Central memory CD8-positive, alpha-beta T cell (primary cell): ENCODE measurements around the gene GABBR2.

Source experiments
- ATAC-seq: fragments of 150-1000 bp; cut with Tn5 transposase; replicated peaks from 2 replicates; pipeline ENCODE4 v1.10.0; 2022; ENCODE audit warnings: mild to moderate bottlenecking, moderate FRiP score, moderate number of reproducible peaks; ENCODE audit not compliant: poor library complexity, severe bottlenecking; ENCODE audit errors: extremely low read depth
- DNase-seq, 2 donors: peaks; one replicate each; pipeline ENCODE4 v3.0.0; 2021; ENCODE audit warnings: low spot score in 2 of 2
- H3K27ac Mint-ChIP-seq: one replicate; pipeline ENCODE4 v1.8.0; 2022; ENCODE audit warnings: low read depth, mild to moderate bottlenecking, moderate library complexity, mixed read lengths
- H3K27me3 Mint-ChIP-seq: one replicate; pipeline ENCODE4 v1.8.0; 2022; ENCODE audit warnings: mixed read lengths
- H3K36me3 Mint-ChIP-seq: one replicate; pipeline ENCODE4 v1.8.0; 2022; ENCODE audit warnings: mild to moderate bottlenecking, moderate library complexity, mixed read lengths; ENCODE audit not compliant: insufficient read depth
- H3K4me1 Mint-ChIP-seq: one replicate; pipeline ENCODE4 v1.8.0; 2022; ENCODE audit warnings: mixed read lengths
- H3K4me3 Mint-ChIP-seq: one replicate; pipeline ENCODE4 v1.8.0; 2022; ENCODE audit warnings: mild to moderate bottlenecking, moderate library complexity, mixed read lengths
- H3K9me3 Mint-ChIP-seq: one replicate; pipeline ENCODE4 v1.8.0; 2022; ENCODE audit warnings: mixed read lengths

Gene GABBR2

DNA sequence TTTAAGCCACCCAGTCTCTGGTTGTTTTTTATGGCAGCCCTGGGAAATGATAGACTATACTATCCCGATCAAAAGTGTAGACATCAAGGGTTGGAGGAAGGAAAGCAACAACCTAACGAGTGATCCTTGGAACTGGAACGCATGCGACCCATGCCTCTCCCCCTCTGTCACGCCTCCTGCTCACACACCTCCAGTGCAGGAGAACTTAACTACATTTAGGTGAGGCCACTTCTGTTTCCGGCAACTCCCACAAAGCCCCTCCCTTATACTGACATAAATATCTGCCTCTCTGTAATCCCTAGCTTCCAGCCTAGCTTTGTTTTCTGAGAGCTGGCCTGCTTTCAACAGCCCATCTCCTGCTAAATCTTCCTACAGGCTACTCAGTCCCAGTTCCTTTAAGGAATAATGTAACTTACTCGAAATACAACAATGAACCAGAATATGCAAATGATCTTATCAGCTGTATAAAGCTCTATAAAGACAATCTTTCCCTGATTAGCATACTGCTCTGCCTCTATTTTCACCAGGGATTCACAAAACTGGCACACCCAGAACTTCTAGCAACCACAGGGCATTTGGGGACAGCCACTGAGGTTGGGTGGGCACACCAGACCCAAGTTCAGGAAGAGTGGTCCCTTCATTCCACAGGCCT is 73.9 kb downstream of the GABBR2 start:
- no peaks in the 10 kb centered on the region for H3K4me1 Mint-ChIP-seq
- no peak for DNase-seq
- H3K27ac Mint-ChIP-seq = no peak overlapping the region
- no peaks in the 10 kb centered on the region for H3K9me3 Mint-ChIP-seq
- H3K27me3 Mint-ChIP-seq = peaks cover 20% of the 10 kb centered on the region
- no peak overlapping the region for H3K4me3 Mint-ChIP-seq
- peaks cover 2% of the 10 kb centered on the region for H3K36me3 Mint-ChIP-seq
- no peak for ATAC-seq

DNA sequence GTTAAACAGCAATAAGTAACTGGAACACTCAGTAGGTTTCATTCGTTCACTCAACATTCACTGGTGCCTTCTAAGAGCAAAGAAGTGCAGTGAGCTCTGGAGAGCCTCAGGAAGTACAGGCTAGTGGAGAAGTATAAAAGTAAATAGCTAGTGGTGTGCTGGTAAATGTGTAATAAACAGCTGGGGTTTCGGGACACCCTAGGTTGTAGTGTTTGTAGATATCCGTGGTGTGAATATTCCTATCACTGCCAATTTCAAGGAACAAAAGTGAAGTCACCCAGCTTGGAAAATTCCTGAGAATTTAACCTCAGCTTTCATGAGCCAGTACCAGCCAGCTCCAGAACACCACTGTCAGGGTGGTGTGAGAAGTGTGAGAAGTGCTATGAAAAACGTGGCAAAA is 75.9 kb downstream of the GABBR2 start:
- no peak overlapping the region for H3K27ac Mint-ChIP-seq
- ATAC-seq (no peak), DNase-seq (no peak)
- no peaks in the 10 kb centered on the region for H3K9me3 Mint-ChIP-seq
- peaks cover 35% of the 10 kb centered on the region for H3K27me3 Mint-ChIP-seq
- H3K4me3 Mint-ChIP-seq = no peak overlapping the region
- no peaks in the 10 kb centered on the region for H3K4me1 Mint-ChIP-seq
- peaks cover 2% of the 10 kb centered on the region for H3K36me3 Mint-ChIP-seq

DNA sequence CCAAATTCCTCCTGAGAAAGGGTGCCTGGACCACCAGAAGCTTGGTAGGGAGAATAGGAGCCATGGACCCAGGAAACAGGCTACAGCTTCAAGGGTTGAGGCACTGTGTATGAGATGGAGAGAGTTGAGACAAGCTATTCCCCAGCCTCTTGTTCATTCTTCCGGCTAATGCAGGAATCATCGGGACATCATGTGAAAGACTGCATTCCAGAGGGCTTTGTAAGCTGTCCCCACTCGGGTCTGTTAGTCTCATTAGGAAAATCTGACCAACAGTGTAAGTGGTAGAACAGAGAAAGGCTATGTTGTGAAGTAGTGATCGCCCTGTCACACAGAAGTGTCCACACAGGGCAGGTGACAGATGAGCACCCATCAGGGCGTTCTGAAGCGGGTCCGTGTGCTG is 81.4 kb downstream of the GABBR2 start:
- no peak for DNase-seq

DNA sequence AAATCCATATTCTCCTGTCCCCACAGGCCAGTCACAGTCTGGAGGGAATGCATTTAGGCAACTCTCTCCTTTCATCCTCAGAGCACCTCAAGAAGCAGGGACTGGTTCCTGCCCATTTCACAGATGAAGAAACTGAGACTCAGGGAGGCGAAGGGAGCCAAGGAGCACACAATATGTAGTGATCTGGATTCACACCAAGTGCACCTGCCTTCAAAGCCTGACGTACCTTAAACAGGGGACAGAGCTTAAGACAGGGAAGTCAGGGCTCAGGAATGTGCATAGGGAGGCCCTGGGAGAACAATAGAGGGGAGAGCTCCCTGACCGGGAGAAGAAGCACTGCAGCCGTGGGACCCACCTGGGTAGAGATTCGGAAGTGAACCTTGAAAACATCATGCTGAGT is 83.0 kb downstream of the GABBR2 start:
- DNase-seq (no peak), ATAC-seq (no peak)
- no peak overlapping the region for H3K27ac Mint-ChIP-seq
- H3K4me1 Mint-ChIP-seq = no peaks in the 10 kb centered on the region
- H3K27me3 Mint-ChIP-seq = peaks cover 78% of the 10 kb centered on the region
- H3K36me3 Mint-ChIP-seq = no peaks in the 10 kb centered on the region
- no peak overlapping the region for H3K4me3 Mint-ChIP-seq
- H3K9me3 Mint-ChIP-seq = no peaks in the 10 kb centered on the region

More for the DNA sequence above, 81.4 kb downstream of the GABBR2 start:
- Mint-ChIP-seq H3K27me3 (peaks cover 72% of the 10 kb centered on the region), H3K36me3 (no peaks in the 10 kb centered on the region), H3K27ac (no peak overlapping the region), H3K4me3 (no peak overlapping the region), H3K4me1 (no peaks in the 10 kb centered on the region), H3K9me3 (no peaks in the 10 kb centered on the region)
- ATAC-seq = no peak

DNA sequence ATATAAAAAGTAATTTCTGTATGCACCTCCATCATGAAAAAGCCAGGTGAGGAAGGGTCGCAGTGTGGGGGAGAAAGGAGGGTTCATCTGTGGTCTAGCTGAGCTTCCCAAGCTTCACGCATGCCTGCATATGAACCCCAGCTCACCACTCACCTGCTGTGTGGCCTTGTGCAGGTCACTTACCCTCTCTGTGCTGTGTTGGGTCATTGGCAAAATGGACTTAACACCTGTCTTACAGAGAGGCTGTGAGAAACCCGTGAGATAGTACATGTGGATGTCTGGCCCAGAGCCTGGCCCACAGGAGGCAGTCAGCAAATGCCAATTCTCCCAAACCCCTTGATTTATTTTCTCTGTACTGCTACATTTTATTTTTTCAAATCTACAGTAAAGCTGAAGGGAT is 88.9 kb downstream of the GABBR2 start:
- no peaks in the 10 kb centered on the region for H3K9me3 Mint-ChIP-seq
- no peak for DNase-seq
- no peak overlapping the region for H3K4me3 Mint-ChIP-seq
- H3K27me3 Mint-ChIP-seq = peaks cover 52% of the 10 kb centered on the region
- ATAC-seq = no peak
- H3K27ac Mint-ChIP-seq = no peak overlapping the region
- H3K36me3 Mint-ChIP-seq = no peaks in the 10 kb centered on the region
- H3K4me1 Mint-ChIP-seq = no peaks in the 10 kb centered on the region

DNA sequence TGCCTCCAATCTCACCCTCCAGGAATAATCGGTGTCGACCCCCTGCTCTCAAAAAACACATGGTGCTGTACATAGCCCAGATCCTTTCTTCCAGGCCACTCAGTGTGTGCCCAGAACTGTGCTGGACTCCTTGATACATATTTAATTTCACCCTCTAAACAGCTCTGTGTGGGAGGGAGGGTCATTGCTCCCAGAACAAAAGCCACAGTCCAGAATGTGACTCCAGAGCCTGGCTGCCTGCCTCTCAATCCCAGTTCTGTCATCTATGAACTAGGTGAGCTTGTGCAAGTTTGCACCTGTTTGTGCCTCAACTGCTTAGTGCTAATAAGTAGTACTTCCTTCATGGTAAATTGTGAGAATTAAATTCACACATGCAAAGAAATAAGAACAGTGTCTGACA is 93.1 kb downstream of the GABBR2 start:
- Mint-ChIP-seq H3K4me3 (no peak overlapping the region), H3K27ac (no peak overlapping the region), H3K36me3 (no peaks in the 10 kb centered on the region), H3K4me1 (no peaks in the 10 kb centered on the region), H3K27me3 (peaks cover 28% of the 10 kb centered on the region), H3K9me3 (no peaks in the 10 kb centered on the region)
- no peak for DNase-seq
- no peak for ATAC-seq

DNA sequence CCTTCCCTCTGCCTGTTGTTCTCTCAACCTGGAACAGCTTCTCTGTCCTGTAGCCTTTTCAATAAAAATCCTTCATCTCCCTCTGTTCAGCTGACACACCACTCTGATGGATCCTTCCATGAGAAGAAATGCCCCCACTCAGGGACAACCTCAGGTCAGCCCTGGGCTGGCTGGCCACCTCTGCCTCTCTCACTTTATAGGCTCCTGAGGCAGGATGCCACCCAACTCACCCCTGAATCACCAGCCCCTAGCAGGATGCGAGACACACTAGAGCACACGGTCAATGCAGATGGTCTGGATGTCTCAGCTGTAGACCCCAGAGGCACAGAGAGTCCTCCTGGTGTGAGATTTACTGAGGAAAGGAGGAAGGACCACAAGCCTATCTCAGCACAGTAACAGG is 93.8 kb downstream of the GABBR2 start:
- no peak for ATAC-seq
- H3K27ac Mint-ChIP-seq = no peak overlapping the region
- H3K27me3 Mint-ChIP-seq = peaks cover 28% of the 10 kb centered on the region
- H3K4me3 Mint-ChIP-seq = no peak overlapping the region
- no peaks in the 10 kb centered on the region for H3K9me3 Mint-ChIP-seq
- no peaks in the 10 kb centered on the region for H3K4me1 Mint-ChIP-seq
- no peaks in the 10 kb centered on the region for H3K36me3 Mint-ChIP-seq
- DNase-seq = no peak

DNA sequence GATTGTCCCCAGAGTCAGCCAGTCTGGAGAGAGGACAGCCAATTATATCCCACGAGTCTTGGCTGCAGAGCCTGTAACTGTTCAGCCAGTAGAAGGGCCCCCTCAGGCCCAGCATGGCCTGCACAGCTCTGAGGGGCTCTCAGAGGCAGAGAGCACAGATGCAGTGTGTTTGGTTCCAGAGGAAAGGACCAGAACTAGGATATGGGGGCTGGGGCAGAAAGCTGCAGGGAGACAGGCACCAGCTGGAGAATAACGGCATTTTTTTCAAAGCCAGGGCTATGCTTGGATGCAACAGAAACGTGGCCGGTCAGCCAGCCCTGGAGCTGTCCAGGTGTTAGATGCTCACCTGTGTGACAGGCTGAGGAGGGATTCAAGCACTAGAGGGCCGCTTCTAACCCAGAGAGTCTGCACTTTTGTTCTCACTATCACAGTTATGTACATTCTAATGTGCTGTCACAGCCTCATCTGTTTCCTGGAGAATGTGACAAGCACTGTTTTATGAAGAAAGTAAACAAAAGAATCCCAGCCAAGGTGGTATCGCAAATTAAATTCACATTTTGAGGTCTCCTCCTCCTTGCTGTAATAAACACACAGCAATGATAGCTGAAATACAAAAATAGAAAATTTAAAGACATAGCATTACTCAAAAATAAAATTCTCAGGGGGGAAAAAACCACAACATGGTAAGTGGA is 96.5 kb downstream of the GABBR2 start:
- no peak for ATAC-seq
- H3K27me3 Mint-ChIP-seq = peaks cover 34% of the 10 kb centered on the region
- no peak overlapping the region for H3K4me3 Mint-ChIP-seq
- H3K9me3 Mint-ChIP-seq = no peaks in the 10 kb centered on the region
- DNase-seq = no peak
- H3K36me3 Mint-ChIP-seq = no peaks in the 10 kb centered on the region
- H3K4me1 Mint-ChIP-seq = no peaks in the 10 kb centered on the region
- no peak overlapping the region for H3K27ac Mint-ChIP-seq

DNA sequence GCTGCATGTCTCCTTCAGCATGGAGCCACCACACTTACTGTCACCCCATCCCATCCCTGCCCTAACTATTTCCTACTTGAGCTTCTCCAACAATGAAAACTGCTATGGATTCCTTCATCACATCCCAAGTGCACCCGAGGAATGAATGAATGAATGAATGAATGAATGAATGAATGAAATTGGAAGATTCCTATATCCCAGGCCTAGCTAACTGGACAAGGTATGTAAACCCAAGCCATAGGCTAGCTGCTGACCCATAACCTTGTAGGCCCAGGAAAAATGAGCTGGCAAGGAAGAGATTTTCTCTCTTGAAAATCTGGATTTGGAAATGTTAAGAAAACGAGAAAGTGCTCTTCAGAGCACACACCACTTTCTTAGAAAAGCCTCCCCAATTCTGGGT is 97.4 kb downstream of the GABBR2 start:
- Mint-ChIP-seq H3K36me3 (no peaks in the 10 kb centered on the region), H3K4me3 (no peak overlapping the region), H3K4me1 (no peaks in the 10 kb centered on the region), H3K9me3 (no peaks in the 10 kb centered on the region), H3K27ac (no peak overlapping the region), H3K27me3 (peaks cover 34% of the 10 kb centered on the region)
- no peak for ATAC-seq
- DNase-seq = no peak

DNA sequence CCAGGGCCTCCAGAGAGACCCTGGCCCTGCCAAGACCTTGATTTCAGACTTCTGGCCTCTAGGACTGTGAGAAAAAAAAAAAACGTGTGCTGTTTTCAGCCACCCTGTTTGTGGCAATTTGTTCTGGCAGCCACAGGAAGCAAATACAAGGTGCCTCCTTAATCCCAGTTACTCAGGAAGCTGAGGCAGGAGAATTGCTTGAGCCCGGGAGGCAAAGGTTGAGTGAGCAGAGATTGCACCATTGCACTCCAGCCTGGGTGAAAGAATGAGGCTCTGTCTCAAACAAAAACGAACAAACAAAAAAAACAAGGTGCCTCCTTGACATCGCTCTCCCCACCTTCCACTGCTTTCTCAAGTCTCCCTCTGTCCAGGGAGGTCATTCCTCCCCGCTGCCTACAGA is 98.0 kb downstream of the GABBR2 start:
- DNase-seq (no peak), ATAC-seq (no peak)
- no peaks in the 10 kb centered on the region for H3K36me3 Mint-ChIP-seq
- no peaks in the 10 kb centered on the region for H3K9me3 Mint-ChIP-seq
- H3K4me3 Mint-ChIP-seq = no peak overlapping the region
- H3K27me3 Mint-ChIP-seq = peaks cover 31% of the 10 kb centered on the region
- H3K27ac Mint-ChIP-seq = no peak overlapping the region
- H3K4me1 Mint-ChIP-seq = no peaks in the 10 kb centered on the region

DNA sequence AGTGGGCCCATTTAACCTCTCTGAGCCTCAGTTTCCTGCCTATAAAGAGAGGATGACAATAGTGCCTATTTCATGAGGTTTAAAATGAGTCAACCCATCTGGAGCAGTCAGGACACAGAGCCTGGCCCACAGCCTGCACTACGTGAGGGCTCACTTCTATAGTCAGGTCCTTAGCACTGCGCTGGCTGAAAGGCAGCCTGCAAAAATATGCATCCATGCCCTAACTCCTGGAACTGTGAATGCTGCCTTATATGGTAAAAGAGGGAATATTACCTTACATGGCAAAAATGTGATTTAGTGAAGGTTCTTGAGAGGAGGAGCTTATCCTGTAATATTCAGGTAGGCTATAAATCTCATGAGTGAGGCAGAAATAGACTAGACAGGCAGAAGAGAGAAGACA is 98.5 kb downstream of the GABBR2 start:
- no peak overlapping the region for H3K27ac Mint-ChIP-seq
- H3K36me3 Mint-ChIP-seq = no peaks in the 10 kb centered on the region
- no peaks in the 10 kb centered on the region for H3K9me3 Mint-ChIP-seq
- ATAC-seq (no peak), DNase-seq (no peak)
- no peaks in the 10 kb centered on the region for H3K4me1 Mint-ChIP-seq
- H3K27me3 Mint-ChIP-seq = peaks cover 26% of the 10 kb centered on the region
- no peak overlapping the region for H3K4me3 Mint-ChIP-seq

DNA sequence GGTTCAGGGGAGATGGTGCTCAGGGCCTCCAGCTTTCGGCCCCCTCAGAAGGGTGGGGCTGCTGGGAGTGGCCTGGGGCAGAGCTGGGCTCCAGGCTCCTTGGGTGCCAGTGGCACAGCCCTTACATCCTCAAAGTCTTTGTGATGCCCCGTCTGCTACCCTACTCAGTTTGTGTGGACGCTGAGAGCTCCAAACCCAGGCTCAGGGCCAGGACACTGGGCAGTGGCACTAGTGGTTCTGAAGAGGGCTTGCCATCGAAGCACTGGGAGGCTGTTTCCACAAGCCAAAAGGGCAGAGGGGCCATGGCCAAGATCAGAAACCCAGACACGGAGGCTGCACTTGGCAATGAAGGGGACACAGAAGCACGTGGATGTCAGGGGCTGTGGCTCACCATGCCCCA is 99.1 kb downstream of the GABBR2 start:
- DNase-seq = no peak
- peaks cover 21% of the 10 kb centered on the region for H3K27me3 Mint-ChIP-seq
- ATAC-seq = no peak
- no peak overlapping the region for H3K27ac Mint-ChIP-seq
- H3K36me3 Mint-ChIP-seq = no peaks in the 10 kb centered on the region
- H3K4me3 Mint-ChIP-seq = no peak overlapping the region
- no peaks in the 10 kb centered on the region for H3K9me3 Mint-ChIP-seq
- no peaks in the 10 kb centered on the region for H3K4me1 Mint-ChIP-seq

DNA sequence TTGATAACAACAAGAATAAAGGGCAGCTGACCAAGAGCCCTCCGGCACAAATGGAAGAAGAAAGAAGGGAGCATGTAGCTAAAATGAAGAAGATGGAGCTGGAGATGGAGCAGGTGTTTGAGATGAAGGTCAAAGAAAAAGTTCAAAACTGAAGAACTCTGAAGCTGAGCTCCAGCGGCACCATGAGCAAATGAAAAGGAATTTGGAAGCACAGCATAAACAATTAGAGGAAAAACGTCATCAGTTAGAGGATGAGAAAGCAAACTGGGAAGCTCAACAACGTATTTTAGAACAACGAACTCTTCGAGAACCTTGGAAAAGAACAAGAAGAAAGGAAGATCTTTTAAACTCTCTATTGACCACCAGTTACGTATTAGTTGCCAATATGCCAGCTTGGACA is 100.9 kb downstream of the GABBR2 start:
- Mint-ChIP-seq H3K4me3 (no peak overlapping the region), H3K36me3 (no peaks in the 10 kb centered on the region), H3K27me3 (peaks cover 21% of the 10 kb centered on the region), H3K4me1 (no peaks in the 10 kb centered on the region), H3K27ac (no peak overlapping the region), H3K9me3 (no peaks in the 10 kb centered on the region)
- ATAC-seq (no peak), DNase-seq (no peak)
